ENCODE measurements around the gene CCDC28B. TPM values are rescaled to one million over a fixed set of nuclear protein-coding genes. Genes with fewer than 3 reads are reported as not detected.

Gene CCDC28B
- total and polyA plus RNA-seq, 10 donors: 3.9 to 22.4 (median 6.9) TPM

GRCh38 chr1:32180186-32181060 lies 20.0 kb upstream of the CCDC28B start:
- Histone ChIP-seq H3K4me1 (peaks cover 23 to 68% (median 58%) of the 10 kb centered on the region in 6 donors), H3K27me3 (replicated peaks in 1 of 7) (no peaks in the 10 kb centered on the region), H3K27ac (peak overlapping the region; percentile 72 to 96 (median 94)), H3K4me3 (peak overlapping the region; percentile 50 to 88 (median 72)), H3K36me3 (peaks cover 0 to 46% (median 30%) of the 10 kb centered on the region in 6 donors), H3K9me3 (no peaks in the 10 kb centered on the region)
- peak; percentile 88 for DNase-seq
- intact Hi-C loops (cut with DNase I; ENCODE audit: low total_unique reads): no loop called here
- no peak for TF ChIP-seq POLR2AphosphoS5 (IDR thresholded peaks at IDR 0.05)
- TF ChIP-seq CTCF (IDR thresholded peaks at IDR 0.05 in 8 of 11, conservative IDR thresholded peaks at IDR 0.05 in 3 of 11): no peak
- peak in 1 of 3 donors; percentile 2 for TF ChIP-seq POLR2A (IDR thresholded peaks at IDR 0.05)
- WGBS, 5 donors: 5 to 11% (median 7%) methylated on average over 28 to 36 of the region's 36 CpGs

GRCh38 chr1:32181065-32181464 lies 19.3 kb upstream of the CCDC28B start:
- no peak for DNase-seq
- intact Hi-C loops (cut with DNase I; ENCODE audit: low total_unique reads): no loop called here
- H3K36me3 ChIP-seq: peaks cover 0 to 51% (median 36%) of the 10 kb centered on the region in 6 donors
- peak overlapping the region in 7 of 8 donors; percentile 72 to 96 (median 94) for H3K27ac ChIP-seq
- H3K4me3 ChIP-seq: peak overlapping the region; percentile 50 to 88 (median 72)
- WGBS, 5 donors: 69 to 83% (median 82%) methylated on average over 9 of the region's 9 CpGs
- H3K27me3 ChIP-seq (replicated peaks in 1 of 7): no peaks in the 10 kb centered on the region
- peaks cover 23 to 73% (median 61%) of the 10 kb centered on the region in 6 donors for H3K4me1 ChIP-seq
- no peak for TF ChIP-seq POLR2A (IDR thresholded peaks at IDR 0.05)
- no peak for TF ChIP-seq POLR2AphosphoS5 (IDR thresholded peaks at IDR 0.05)
- TF ChIP-seq CTCF (IDR thresholded peaks at IDR 0.05 in 8 of 11, conservative IDR thresholded peaks at IDR 0.05 in 3 of 11): no peak
- no peaks in the 10 kb centered on the region for H3K9me3 ChIP-seq

- no peak for TF ChIP-seq CTCF (IDR thresholded peaks at IDR 0.05 in 8 of 11, conservative IDR thresholded peaks at IDR 0.05 in 3 of 11)
- TF ChIP-seq POLR2AphosphoS5 (IDR thresholded peaks at IDR 0.05): no peak
- TF ChIP-seq POLR2A (IDR thresholded peaks at IDR 0.05): no peak
- peaks cover 0 to 56% (median 41%) of the 10 kb centered on the region in 6 donors for H3K36me3 ChIP-seq
- intact Hi-C loops (cut with DNase I; ENCODE audit: low total_unique reads): no loop called here
- 79 to 90% (median 84%) methylated on average over 5 of the region's 5 CpGs for WGBS, 5 donors
- peaks cover 23 to 78% (median 65%) of the 10 kb centered on the region in 6 donors for H3K4me1 ChIP-seq
- DNase-seq: no peak
- H3K27ac ChIP-seq: peak overlapping the region in 5 of 8 donors; percentile 93 to 96 (median 94)
- no peaks in the 10 kb centered on the region for H3K27me3 ChIP-seq (replicated peaks in 1 of 7)
- H3K4me3 ChIP-seq: peak overlapping the region in 4 of 8 donors; percentile 67 to 88 (median 78)
- no peaks in the 10 kb centered on the region for H3K9me3 ChIP-seq
These were observed 18.8 kb upstream of the CCDC28B start for GRCh38 chr1:32181563-32181962.

GRCh38 chr1:32182060-32182459 lies 18.3 kb upstream of the CCDC28B start:
- no peak for DNase-seq
- H3K4me1 ChIP-seq: peaks cover 23 to 80% (median 67%) of the 10 kb centered on the region in 6 donors
- H3K4me3 ChIP-seq: peak overlapping the region in 1 of 8 donors; percentile 80
- no peaks in the 10 kb centered on the region for H3K27me3 ChIP-seq (replicated peaks in 1 of 7)
- H3K27ac ChIP-seq: peak overlapping the region in 1 of 8 donors; percentile 96
- peaks cover 0 to 61% (median 46%) of the 10 kb centered on the region in 6 donors for H3K36me3 ChIP-seq
- WGBS, 5 donors: 89 to 96% (median 90%) methylated on average over 6 of the region's 6 CpGs
- TF ChIP-seq POLR2A (IDR thresholded peaks at IDR 0.05) (no peak), CTCF (IDR thresholded peaks at IDR 0.05 in 8 of 11, conservative IDR thresholded peaks at IDR 0.05 in 3 of 11) (no peak)
- no peaks in the 10 kb centered on the region for H3K9me3 ChIP-seq
- intact Hi-C loops (cut with DNase I; ENCODE audit: low total_unique reads): no loop called here

All from spleen (tissue), 11 donors.